IPS-15b (cell line): ENCODE results near the gene LRP1.

Experiments
- H3K27me3 ChIP-seq: one replicate; pipeline ENCODE4 v1.6.1; 2013; ENCODE audit warnings: low read length; ENCODE audit not compliant: control insufficient read depth, insufficient read depth
- H3K36me3 ChIP-seq: one replicate; pipeline ENCODE4 v1.6.1; 2013; ENCODE audit warnings: low read length; ENCODE audit not compliant: control insufficient read depth, insufficient read depth
- H3K4me1 ChIP-seq: one replicate; pipeline ENCODE4 v1.6.1; 2013; ENCODE audit warnings: mild to moderate bottlenecking, low read length; ENCODE audit not compliant: control insufficient read depth, insufficient read depth
- H3K4me3 ChIP-seq: one replicate; pipeline ENCODE4 v1.5.1; 2013; ENCODE audit warnings: low read depth, low read length
- H3K9ac ChIP-seq: one replicate; pipeline ENCODE4 v1.6.1; 2013; ENCODE audit warnings: low read depth, mild to moderate bottlenecking, low read length
- H3K9me3 ChIP-seq: one replicate; pipeline ENCODE4 v1.6.1; 2013; ENCODE audit warnings: mild to moderate bottlenecking, low read length; ENCODE audit not compliant: control insufficient read depth, insufficient read depth

LRP1 gene

GRCh38 chr12:57188090-57188425 is 59.8 kb downstream of the LRP1 start:
- no peaks in the 10 kb centered on the region for H3K9me3 ChIP-seq
- no peaks in the 10 kb centered on the region for H3K27me3 ChIP-seq
- H3K9ac ChIP-seq: no peak overlapping the region
- H3K36me3 ChIP-seq: peaks cover 99% of the 10 kb centered on the region
- no peak overlapping the region for H3K4me3 ChIP-seq
- peaks cover 2% of the 10 kb centered on the region for H3K4me1 ChIP-seq

DNA sequence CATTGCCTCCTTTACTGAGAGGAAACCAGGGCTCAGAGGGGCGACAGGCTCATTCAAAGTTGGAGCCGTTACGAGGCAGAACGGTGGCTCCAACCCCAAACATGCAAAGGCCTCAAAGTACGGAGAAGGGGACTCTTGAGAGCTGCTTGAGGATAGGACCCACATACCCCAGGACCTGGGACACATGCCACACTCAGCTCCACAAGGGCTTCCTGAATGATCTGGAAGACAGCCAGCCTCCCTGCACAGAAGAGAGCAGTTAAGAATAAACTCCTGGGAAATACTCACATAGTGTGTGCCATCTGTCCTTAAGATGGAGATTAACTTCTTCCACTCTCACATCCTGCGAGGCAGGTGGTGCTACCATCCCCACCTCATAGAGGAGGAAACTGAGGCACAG is 61.8 kb downstream of the LRP1 start:
- Histone ChIP-seq H3K36me3 (peaks cover 99% of the 10 kb centered on the region), H3K27me3 (no peaks in the 10 kb centered on the region)

DNA sequence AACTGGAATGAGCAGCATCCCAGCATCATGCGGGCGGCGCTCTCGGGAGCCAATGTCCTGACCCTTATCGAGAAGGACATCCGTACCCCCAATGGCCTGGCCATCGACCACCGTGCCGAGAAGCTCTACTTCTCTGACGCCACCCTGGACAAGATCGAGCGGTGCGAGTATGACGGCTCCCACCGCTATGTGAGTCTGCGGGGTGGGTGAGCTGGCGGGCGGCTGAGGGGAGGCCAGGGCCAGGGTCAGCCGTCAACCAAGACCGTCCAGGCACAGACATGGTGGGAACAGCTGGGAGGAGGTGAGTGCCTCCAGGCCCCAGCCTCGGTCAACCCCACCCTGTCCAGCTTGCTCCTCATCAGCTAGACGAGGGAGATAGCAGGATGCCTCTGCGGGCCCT is 62.5 kb downstream of the LRP1 start:
- Histone ChIP-seq H3K4me1 (no peaks in the 10 kb centered on the region), H3K27me3 (no peaks in the 10 kb centered on the region), H3K36me3 (peaks cover 99% of the 10 kb centered on the region), H3K4me3 (no peak overlapping the region), H3K9ac (no peak overlapping the region), H3K9me3 (no peaks in the 10 kb centered on the region)

More for the DNA sequence above, 61.8 kb downstream of the LRP1 start:
- no peaks in the 10 kb centered on the region for H3K9me3 ChIP-seq
- no peak overlapping the region for H3K4me3 ChIP-seq
- H3K4me1 ChIP-seq: no peaks in the 10 kb centered on the region
- H3K9ac ChIP-seq: no peak overlapping the region

GRCh38 chr12:57191410-57191809 is 63.1 kb downstream of the LRP1 start:
- Histone ChIP-seq H3K9ac (no peak overlapping the region), H3K27me3 (no peaks in the 10 kb centered on the region), H3K9me3 (no peaks in the 10 kb centered on the region), H3K4me1 (no peaks in the 10 kb centered on the region), H3K36me3 (peaks cover 99% of the 10 kb centered on the region), H3K4me3 (no peak overlapping the region)

GRCh38 chr12:57192920-57193319 is 64.6 kb downstream of the LRP1 start:
- Histone ChIP-seq H3K9me3 (no peaks in the 10 kb centered on the region), H3K4me3 (no peak overlapping the region), H3K36me3 (peaks cover 99% of the 10 kb centered on the region), H3K4me1 (no peaks in the 10 kb centered on the region), H3K9ac (no peak overlapping the region), H3K27me3 (no peaks in the 10 kb centered on the region)

DNA sequence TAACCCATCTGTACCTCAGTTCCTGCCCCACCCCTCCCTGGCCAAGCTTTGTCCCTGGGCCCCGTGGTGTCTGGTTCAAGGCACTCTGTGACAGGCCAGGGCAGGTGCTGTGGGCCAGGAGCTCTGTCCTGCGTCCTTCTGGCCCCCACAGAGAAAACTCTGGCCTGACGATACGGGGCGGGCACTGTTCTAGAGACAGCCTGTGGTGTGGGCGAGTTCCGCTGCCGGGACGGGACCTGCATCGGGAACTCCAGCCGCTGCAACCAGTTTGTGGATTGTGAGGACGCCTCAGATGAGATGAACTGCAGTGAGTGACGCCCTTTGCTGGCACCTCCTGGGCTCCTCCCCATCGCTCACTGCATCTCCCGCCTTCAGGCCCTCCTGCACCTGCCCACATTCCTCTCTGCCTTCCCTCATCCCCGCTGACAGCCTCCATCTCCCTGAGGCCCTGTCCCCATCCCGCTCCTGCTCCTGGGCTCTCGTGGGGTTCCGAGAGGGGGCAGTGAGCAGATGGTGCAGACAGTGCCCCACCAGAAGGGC is 65.5 kb downstream of the LRP1 start:
- Histone ChIP-seq H3K9me3 (no peaks in the 10 kb centered on the region), H3K36me3 (peaks cover 100% of the 10 kb centered on the region), H3K27me3 (no peaks in the 10 kb centered on the region), H3K4me1 (no peaks in the 10 kb centered on the region), H3K9ac (no peak overlapping the region), H3K4me3 (no peak overlapping the region)

- Histone ChIP-seq H3K36me3 (peaks cover 100% of the 10 kb centered on the region), H3K4me1 (no peaks in the 10 kb centered on the region), H3K27me3 (no peaks in the 10 kb centered on the region), H3K9ac (no peak overlapping the region), H3K4me3 (no peak overlapping the region), H3K9me3 (no peaks in the 10 kb centered on the region)
Measured at GRCh38 chr12:57194253-57194652, 66.0 kb downstream of the LRP1 start.

DNA sequence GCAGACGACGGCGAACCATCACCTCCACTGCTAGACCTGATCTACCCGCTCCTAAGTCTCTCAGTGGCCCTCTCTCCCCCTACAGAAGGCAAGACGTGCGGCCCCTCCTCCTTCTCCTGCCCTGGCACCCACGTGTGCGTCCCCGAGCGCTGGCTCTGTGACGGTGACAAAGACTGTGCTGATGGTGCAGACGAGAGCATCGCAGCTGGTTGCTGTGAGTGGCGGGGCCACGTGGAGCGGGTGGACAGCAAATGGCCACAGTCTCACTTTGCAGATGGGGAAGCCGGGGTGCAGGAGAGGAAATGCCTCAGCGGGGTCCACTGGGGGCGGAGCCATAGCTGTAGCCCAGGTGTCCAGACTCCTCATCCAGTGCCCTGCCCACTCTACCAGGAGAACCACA is 66.9 kb downstream of the LRP1 start:
- H3K27me3 ChIP-seq: no peaks in the 10 kb centered on the region
- peaks cover 99% of the 10 kb centered on the region for H3K36me3 ChIP-seq
- no peaks in the 10 kb centered on the region for H3K4me1 ChIP-seq
- H3K4me3 ChIP-seq: no peak overlapping the region
- no peak overlapping the region for H3K9ac ChIP-seq
- no peaks in the 10 kb centered on the region for H3K9me3 ChIP-seq

GRCh38 chr12:57195611-57196371 is 67.5 kb downstream of the LRP1 start:
- Histone ChIP-seq H3K27me3 (no peaks in the 10 kb centered on the region), H3K9ac (no peak overlapping the region), H3K36me3 (peaks cover 98% of the 10 kb centered on the region), H3K9me3 (no peaks in the 10 kb centered on the region), H3K4me3 (no peak overlapping the region), H3K4me1 (no peaks in the 10 kb centered on the region)

DNA sequence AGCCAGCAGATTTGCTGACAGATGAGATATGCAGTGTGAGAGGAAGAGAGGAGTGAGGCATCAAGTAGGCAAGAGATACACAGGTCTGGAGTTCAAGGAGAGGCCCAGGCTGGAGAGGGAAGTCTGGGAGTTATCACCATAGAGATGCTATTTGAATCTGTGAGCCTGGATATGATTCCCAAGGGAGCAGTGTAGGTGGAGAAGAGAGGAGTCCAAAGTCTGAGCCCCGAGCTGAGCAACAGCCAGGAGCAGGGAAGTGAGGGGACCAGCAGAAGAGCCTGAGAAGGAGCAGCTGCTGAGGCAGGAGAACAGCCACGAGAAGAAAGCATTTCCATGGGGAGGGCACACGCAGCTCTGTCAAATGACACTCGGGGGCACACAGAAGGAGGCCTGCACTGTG is 68.2 kb downstream of the LRP1 start:
- Histone ChIP-seq H3K4me3 (no peak overlapping the region), H3K9me3 (no peaks in the 10 kb centered on the region), H3K27me3 (no peaks in the 10 kb centered on the region), H3K4me1 (no peaks in the 10 kb centered on the region), H3K36me3 (peaks cover 96% of the 10 kb centered on the region), H3K9ac (no peak overlapping the region)

- Histone ChIP-seq H3K4me3 (no peak overlapping the region), H3K27me3 (no peaks in the 10 kb centered on the region), H3K9me3 (no peaks in the 10 kb centered on the region), H3K4me1 (no peaks in the 10 kb centered on the region), H3K9ac (no peak overlapping the region), H3K36me3 (peaks cover 96% of the 10 kb centered on the region)
Measured at GRCh38 chr12:57196956-57197355, 68.7 kb downstream of the LRP1 start.

- Histone ChIP-seq H3K4me3 (no peak overlapping the region), H3K9ac (no peak overlapping the region), H3K27me3 (no peaks in the 10 kb centered on the region), H3K4me1 (no peaks in the 10 kb centered on the region), H3K36me3 (peaks cover 96% of the 10 kb centered on the region), H3K9me3 (no peaks in the 10 kb centered on the region)
Measured at GRCh38 chr12:57198329-57198728, 70.0 kb downstream of the LRP1 start.
